ENCODE measurements around the gene INTS14. TPM values are rescaled to one million over a fixed set of nuclear protein-coding genes. Genes with fewer than 3 reads are reported as not detected.

The INTS14 gene
- total RNA-seq, 1 experiment from 2014 or later = 23.8 TPM

DNA sequence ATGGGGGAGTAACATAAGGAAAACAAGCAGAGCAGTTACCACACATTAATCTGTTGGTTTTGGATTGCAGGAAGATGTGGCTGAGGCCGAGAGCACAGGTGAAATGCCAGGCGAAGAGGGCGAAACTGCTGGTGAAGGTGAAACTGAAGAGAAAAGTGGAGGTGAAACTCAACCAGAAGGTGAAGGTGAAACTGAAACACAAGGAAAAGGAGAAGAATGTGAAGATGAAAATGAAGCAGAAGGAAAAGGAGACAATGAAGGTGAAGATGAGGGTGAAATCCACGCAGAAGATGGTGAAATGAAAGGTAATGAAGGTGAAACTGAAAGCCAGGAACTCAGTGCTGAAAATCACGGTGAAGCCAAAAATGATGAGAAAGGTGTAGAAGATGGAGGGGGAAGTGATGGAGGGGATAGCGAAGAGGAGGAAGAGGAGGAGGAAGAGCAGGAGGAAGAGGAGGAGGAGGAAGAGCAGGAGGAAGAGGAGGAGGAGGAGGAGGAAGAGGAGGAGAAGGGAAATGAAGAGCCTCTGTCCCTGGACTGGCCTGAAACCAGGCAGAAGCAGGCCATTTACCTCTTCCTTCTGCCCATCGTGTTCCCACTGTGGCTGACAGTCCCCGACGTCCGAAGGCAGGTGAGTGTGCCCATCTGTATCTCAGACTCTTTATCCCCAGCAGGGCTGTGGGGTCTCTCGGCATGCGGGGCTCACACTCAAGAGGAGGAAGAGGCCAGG is 39.5 kb upstream of the INTS14 start:
- POLR2A ChIA-PET (ENCODE audit: unreplicated experiment) = no interaction called here
- Histone ChIP-seq H3K4me3 (ENCODE audit: low read length) (no peak overlapping the region), H3K9me3 (ENCODE audit: low read length) (no peaks in the 10 kb centered on the region), H3K79me2 (ENCODE audit: low read length) (no peaks in the 10 kb centered on the region), H3K27ac (ENCODE audit: low read length) (no peak overlapping the region), H4K20me1 (ENCODE audit: low read length) (no peaks in the 10 kb centered on the region), H2AFZ (ENCODE audit: low read length) (no peak overlapping the region), H3K36me3 (ENCODE audit: low read depth, low read length) (no peaks in the 10 kb centered on the region), H3K27me3 (ENCODE audit: low read length) (no peaks in the 10 kb centered on the region), H3K9ac (ENCODE audit: low read length) (no peak overlapping the region), H3K9me2 (replicated peaks; ENCODE audit: low read length) (no peaks in the 10 kb centered on the region), H3F3A (ENCODE audit: low read length, unreplicated experiment) (no peaks in the 10 kb centered on the region), H3K4me1 (ENCODE audit: insufficient read depth, low read length) (peaks cover 25% of the 10 kb centered on the region), H3K4me2 (ENCODE audit: low read length) (no peak overlapping the region)
- TF ChIP-seq EZH2 (IDR thresholded peaks at IDR 0.05; ENCODE audit: low read length, unreplicated experiment) = no peak
- TF ChIP-seq, protein P1, sequence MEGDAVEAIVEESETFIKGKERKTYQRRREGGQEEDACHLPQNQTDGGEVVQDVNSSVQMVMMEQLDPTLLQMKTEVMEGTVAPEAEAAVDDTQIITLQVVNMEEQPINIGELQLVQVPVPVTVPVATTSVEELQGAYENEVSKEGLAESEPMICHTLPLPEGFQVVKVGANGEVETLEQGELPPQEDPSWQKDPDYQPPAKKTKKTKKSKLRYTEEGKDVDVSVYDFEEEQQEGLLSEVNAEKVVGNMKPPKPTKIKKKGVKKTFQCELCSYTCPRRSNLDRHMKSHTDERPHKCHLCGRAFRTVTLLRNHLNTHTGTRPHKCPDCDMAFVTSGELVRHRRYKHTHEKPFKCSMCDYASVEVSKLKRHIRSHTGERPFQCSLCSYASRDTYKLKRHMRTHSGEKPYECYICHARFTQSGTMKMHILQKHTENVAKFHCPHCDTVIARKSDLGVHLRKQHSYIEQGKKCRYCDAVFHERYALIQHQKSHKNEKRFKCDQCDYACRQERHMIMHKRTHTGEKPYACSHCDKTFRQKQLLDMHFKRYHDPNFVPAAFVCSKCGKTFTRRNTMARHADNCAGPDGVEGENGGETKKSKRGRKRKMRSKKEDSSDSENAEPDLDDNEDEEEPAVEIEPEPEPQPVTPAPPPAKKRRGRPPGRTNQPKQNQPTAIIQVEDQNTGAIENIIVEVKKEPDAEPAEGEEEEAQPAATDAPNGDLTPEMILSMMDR (conservative IDR thresholded peaks at IDR 0.05; ENCODE audit: low read depth, low read length) = no peak
- no peak for TF ChIP-seq EZH2phosphoT487 (IDR thresholded peaks at IDR 0.05; ENCODE audit: borderline replicate concordance, low read length)
- CTCF ChIA-PET = no interaction called here
- ATAC-seq (no peak), DNase-seq (no peak)
- intact Hi-C loops (cut with micrococcal nuclease) = no loop called here
- no TSS peak for BruUV-seq (replicated peaks)

DNA sequence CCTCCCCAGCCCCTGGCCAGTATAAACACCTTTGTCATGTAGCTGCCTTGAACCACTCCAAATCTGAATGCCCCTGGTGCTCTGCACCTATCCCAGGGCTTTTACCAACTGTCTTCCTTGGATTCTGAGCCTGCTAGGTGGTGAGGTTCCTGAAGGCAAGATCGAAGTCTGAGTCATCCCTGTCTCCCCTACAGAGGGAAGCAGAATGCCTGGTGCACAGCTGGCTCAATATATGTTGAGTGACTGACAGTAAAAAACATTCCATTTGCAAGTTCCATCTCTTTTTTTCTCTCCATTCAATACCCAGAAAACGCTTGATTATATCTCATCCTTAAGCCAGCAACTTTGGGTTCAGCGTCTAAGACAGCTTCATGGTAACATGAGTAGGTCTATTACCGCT is 35.6 kb upstream of the INTS14 start:
- H3K36me3 ChIP-seq (ENCODE audit: low read depth, low read length) = no peaks in the 10 kb centered on the region
- no peak overlapping the region for H3K4me2 ChIP-seq (ENCODE audit: low read length)
- intact Hi-C loops (cut with micrococcal nuclease) = no loop called here
- H3K9me2 ChIP-seq (replicated peaks; ENCODE audit: low read length) = no peaks in the 10 kb centered on the region
- ChIA-PET POLR2A (ENCODE audit: unreplicated experiment) (no interaction called here), CTCF (interaction anchor here (0.8 kb wide), 1 partner anchor 186 kb away, joined by 3 read pairs; no protein-coding TSS in a partner anchor)
- no TSS peak for BruUV-seq (replicated peaks)
- ATAC-seq (no peak), DNase-seq (no peak)
- no peak overlapping the region for H3K4me3 ChIP-seq (ENCODE audit: low read length)
- no peaks in the 10 kb centered on the region for H3K9me3 ChIP-seq (ENCODE audit: low read length)
- no peak overlapping the region for H3K27ac ChIP-seq (ENCODE audit: low read length)
- H3K27me3 ChIP-seq (ENCODE audit: low read length) = no peaks in the 10 kb centered on the region
- no peak for TF ChIP-seq EZH2phosphoT487 (IDR thresholded peaks at IDR 0.05; ENCODE audit: borderline replicate concordance, low read length)
- TF ChIP-seq, protein P1 (conservative IDR thresholded peaks at IDR 0.05; ENCODE audit: low read depth, low read length) = no peak
- TF ChIP-seq EZH2 (IDR thresholded peaks at IDR 0.05; ENCODE audit: low read length, unreplicated experiment) = no peak
- no peaks in the 10 kb centered on the region for H4K20me1 ChIP-seq (ENCODE audit: low read length)
- H2AFZ ChIP-seq (ENCODE audit: low read length) = no peak overlapping the region
- H3K79me2 ChIP-seq (ENCODE audit: low read length) = no peaks in the 10 kb centered on the region
- no peaks in the 10 kb centered on the region for H3K4me1 ChIP-seq (ENCODE audit: insufficient read depth, low read length)
- H3F3A ChIP-seq (ENCODE audit: low read length, unreplicated experiment) = no peaks in the 10 kb centered on the region
- H3K9ac ChIP-seq (ENCODE audit: low read length) = no peak overlapping the region

DNA sequence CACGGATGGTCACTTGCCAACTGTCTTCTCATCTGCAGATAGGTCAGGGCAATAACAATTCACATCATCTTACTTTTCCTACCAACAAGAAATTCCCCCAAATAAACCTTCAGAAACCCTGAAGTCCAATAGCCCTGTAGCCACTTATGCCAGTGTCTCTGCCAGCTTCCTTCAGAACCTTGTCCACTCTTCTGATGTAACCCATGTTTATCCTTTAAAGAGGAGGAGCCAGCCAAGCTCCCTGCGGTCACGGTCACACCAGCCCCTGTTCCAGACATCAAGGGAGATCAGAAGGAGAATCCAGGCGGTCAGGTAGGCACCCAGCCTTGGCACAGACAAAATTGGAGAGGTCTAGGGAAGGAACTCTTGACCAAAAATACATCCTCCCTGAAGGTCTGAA is 34.5 kb upstream of the INTS14 start:
- DNase-seq = no peak
- no TSS peak for BruUV-seq (replicated peaks)
- ChIA-PET POLR2A (ENCODE audit: unreplicated experiment) (no interaction called here), CTCF (no interaction called here)
- H2AFZ ChIP-seq (ENCODE audit: low read length) = no peak overlapping the region
- H3K27me3 ChIP-seq (ENCODE audit: low read length) = no peaks in the 10 kb centered on the region
- no peaks in the 10 kb centered on the region for H3K4me1 ChIP-seq (ENCODE audit: insufficient read depth, low read length)
- TF ChIP-seq EZH2phosphoT487 (IDR thresholded peaks at IDR 0.05; ENCODE audit: borderline replicate concordance, low read length) (no peak), EZH2 (IDR thresholded peaks at IDR 0.05; ENCODE audit: low read length, unreplicated experiment) (no peak)
- TF ChIP-seq, protein P1 (conservative IDR thresholded peaks at IDR 0.05; ENCODE audit: low read depth, low read length) = no peak
- no peak for ATAC-seq
- H3K4me2 ChIP-seq (ENCODE audit: low read length) = no peak overlapping the region
- no peaks in the 10 kb centered on the region for H3F3A ChIP-seq (ENCODE audit: low read length, unreplicated experiment)
- H3K9me2 ChIP-seq (replicated peaks; ENCODE audit: low read length) = no peaks in the 10 kb centered on the region
- intact Hi-C loops (cut with micrococcal nuclease) = no loop called here
- no peak overlapping the region for H3K4me3 ChIP-seq (ENCODE audit: low read length)
- no peaks in the 10 kb centered on the region for H3K36me3 ChIP-seq (ENCODE audit: low read depth, low read length)
- H3K79me2 ChIP-seq (ENCODE audit: low read length) = no peaks in the 10 kb centered on the region
- H3K9me3 ChIP-seq (ENCODE audit: low read length) = no peaks in the 10 kb centered on the region
- H4K20me1 ChIP-seq (ENCODE audit: low read length) = no peaks in the 10 kb centered on the region
- no peak overlapping the region for H3K27ac ChIP-seq (ENCODE audit: low read length)
- no peak overlapping the region for H3K9ac ChIP-seq (ENCODE audit: low read length)

Data from PC-3 (cell line).